Activated naive CD8-positive, alpha-beta T cell treated with anti-CD3 and anti-CD28 coated beads, Interleukin-2, amount 50 U/mL, for 16 hours (primary cell): Measurements from ENCODE around the gene NFKB2.

Experiments used
- DNase-seq: peaks from one replicate; pipeline ENCODE4 v3.0.0-alpha.2; 2020; ENCODE audit warnings: low read depth, low spot score

NFKB2 gene

GRCh38 chr10:102422545-102423129, 27.1 kb downstream of the NFKB2 start:
- no peak for DNase-seq

- DNase-seq, result no peak
These were observed 28.0 kb downstream of the NFKB2 start for GRCh38 chr10:102423372-102423968.

GRCh38 chr10:102424145-102424544, 28.6 kb downstream of the NFKB2 start:
- DNase-seq, result no peak

GRCh38 chr10:102424916-102425315, 29.4 kb downstream of the NFKB2 start:
- no peak for DNase-seq

- DNase-seq, result no peak
These were observed 29.9 kb downstream of the NFKB2 start for GRCh38 chr10:102425444-102425843.

- DNase-seq, result no peak
These were observed 31.3 kb downstream of the NFKB2 start for GRCh38 chr10:102426803-102427287.

GRCh38 chr10:102429468-102429867, 34.0 kb downstream of the NFKB2 start:
- no peak for DNase-seq

- no peak for DNase-seq
These were observed 36.1 kb downstream of the NFKB2 start for GRCh38 chr10:102431452-102432124.

- DNase-seq, result peak; percentile 88
These were observed 36.9 kb downstream of the NFKB2 start, which contains the start of gene CUEDC2 for GRCh38 chr10:102432162-102432950. CUEDC2 (minus strand) TSS chr10:102432574; CDS start chr10:102425188, 7,386 bp downstream.

GRCh38 chr10:102433619-102434046, 38.1 kb downstream of the NFKB2 start:
- no peak for DNase-seq

GRCh38 chr10:102434394-102435132, 39.1 kb downstream of the NFKB2 start:
- no peak for DNase-seq

GRCh38 chr10:102435133-102435497, 39.6 kb downstream of the NFKB2 start:
- DNase-seq, result no peak

GRCh38 chr10:102435529-102436233, 40.2 kb downstream of the NFKB2 start:
- no peak for DNase-seq

- no peak for DNase-seq
These were observed 40.8 kb downstream of the NFKB2 start for GRCh38 chr10:102436312-102436711.

GRCh38 chr10:102437515-102437914, 42.0 kb downstream of the NFKB2 start:
- no peak for DNase-seq

- DNase-seq, result no peak
These were observed 42.9 kb downstream of the NFKB2 start for GRCh38 chr10:102438374-102438773.

- no peak for DNase-seq
These were observed 49.3 kb downstream of the NFKB2 start for GRCh38 chr10:102444851-102445250.

GRCh38 chr10:102449321-102450123, 54.0 kb downstream of the NFKB2 start:
- DNase-seq, result peak; percentile 72

GRCh38 chr10:102450124-102450373, 54.5 kb downstream of the NFKB2 start:
- no peak for DNase-seq
